ENCODE data around the gene ABCG4. TPM values are rescaled to one million over a fixed set of nuclear protein-coding genes. Genes with fewer than 3 reads are reported as not detected.

ABCG4 gene
- total and polyA plus RNA-seq, 3 donors from 2014 or later = 3.9 to 11.2 (median 5.4) TPM

DNA sequence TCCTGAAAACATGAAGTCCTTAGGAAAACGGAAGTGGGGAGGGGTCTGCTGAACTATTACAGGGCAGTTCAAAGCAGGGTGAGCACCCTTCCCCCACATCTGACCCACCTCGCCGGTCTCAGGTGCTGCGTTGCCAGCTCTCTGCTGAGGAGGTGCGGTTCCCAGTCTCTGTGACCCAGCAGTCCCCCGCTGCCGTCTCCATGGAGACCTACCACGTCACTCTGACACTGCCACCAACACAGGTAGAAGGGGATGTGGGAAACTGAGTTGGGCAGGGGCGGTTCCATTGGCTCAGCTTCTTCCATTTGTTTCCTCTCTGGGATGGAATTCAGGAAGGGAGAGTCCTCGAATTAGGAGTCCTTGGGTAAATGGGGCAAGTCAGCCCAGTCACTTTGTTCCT lies 38.4 kb upstream of the ABCG4 start:
- Histone ChIP-seq H3K36me3 (ENCODE audit: low read depth, missing control alignments) (no peaks in the 10 kb centered on the region), H3K27ac (no peak overlapping the region), H3K4me3 (no peak overlapping the region), H3K4me1 (peaks cover 12% of the 10 kb centered on the region), H3K9me3 (no peaks in the 10 kb centered on the region), H3K27me3 (no peaks in the 10 kb centered on the region)
- intact Hi-C loops (cut with DNase I; ENCODE audit: low total_unique reads) = no loop called here
- TF ChIP-seq CTCF (IDR thresholded peaks at IDR 0.05) (no peak), POLR2A (IDR thresholded peaks at IDR 0.05) (no peak)
- 86 to 91% methylated on average over 10 of the region's 10 CpGs for WGBS, 2 donors
- DNase-seq = no peak

DNA sequence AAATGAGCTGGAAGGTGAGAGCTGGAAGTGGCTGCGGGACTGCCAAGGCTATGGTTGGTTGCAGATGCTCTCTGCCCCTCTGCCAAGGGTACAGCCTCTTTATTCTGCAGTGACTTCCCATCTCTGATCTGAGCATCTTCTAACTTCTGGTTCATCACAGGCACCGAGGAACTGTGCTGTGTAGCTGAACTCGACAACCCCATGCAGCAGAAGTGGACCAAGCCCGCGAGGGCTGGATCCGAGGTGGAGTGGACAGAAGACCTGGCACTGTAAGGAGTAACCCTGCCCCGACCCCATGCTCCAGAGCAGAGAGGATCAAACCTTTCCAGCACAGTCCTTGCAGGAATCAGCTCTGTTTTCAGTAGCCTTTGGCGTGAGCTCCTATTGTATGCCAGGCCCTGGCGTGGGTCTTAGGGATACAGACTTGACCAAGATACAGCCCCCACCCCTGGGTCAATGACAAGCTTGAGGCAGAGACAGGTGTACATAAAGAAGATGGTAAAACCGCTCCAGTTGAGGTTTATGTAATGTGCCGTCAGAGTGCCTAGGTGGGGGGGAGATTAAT lies 37.4 kb upstream of the ABCG4 start:
- Histone ChIP-seq H3K4me1 (peaks cover 5% of the 10 kb centered on the region), H3K27ac (no peak overlapping the region), H3K4me3 (no peak overlapping the region), H3K36me3 (ENCODE audit: low read depth, missing control alignments) (no peaks in the 10 kb centered on the region), H3K9me3 (no peaks in the 10 kb centered on the region), H3K27me3 (no peaks in the 10 kb centered on the region)
- no peak for DNase-seq
- TF ChIP-seq POLR2A (IDR thresholded peaks at IDR 0.05) (no peak), CTCF (IDR thresholded peaks at IDR 0.05) (no peak)
- intact Hi-C loops (cut with DNase I; ENCODE audit: low total_unique reads) = no loop called here
- WGBS, 2 donors = 90 to 92% methylated on average over 10 to 11 of the region's 11 CpGs

DNA sequence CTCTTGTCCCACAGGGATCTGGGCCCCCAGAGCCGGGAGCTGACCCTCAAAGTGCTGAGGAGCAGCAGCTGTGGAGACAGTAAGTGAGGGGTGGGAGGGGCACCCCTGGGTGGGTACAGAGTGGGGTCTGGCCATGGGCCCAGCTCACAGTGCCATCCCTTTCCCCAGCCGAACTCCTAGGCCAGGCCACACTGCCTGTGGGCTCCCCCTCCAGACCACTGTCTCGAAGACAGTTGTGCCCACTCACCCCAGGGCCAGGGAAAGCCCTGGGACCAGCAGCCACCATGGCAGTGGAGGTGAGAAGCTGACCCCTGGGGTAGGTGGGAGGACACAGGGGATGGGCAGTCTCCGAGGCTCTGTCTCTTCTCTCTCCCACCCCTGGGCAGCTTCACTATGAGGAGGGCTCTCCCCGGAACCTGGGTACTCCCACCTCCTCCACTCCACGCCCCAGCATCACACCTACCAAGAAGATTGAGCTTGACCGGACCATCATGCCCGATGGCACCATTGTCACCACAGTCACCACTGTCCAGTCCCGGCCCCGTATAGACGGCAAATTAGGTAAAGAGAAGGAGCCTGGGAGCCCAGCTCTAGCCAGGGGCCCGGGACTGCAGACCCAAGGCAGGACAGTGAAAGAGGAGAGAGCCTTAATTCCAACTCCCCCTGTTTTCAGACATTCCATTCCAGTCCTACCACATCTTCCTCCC lies 36.4 kb upstream of the ABCG4 start:
- no peaks in the 10 kb centered on the region for H3K4me1 ChIP-seq
- H3K9me3 ChIP-seq = no peaks in the 10 kb centered on the region
- TF ChIP-seq CTCF (IDR thresholded peaks at IDR 0.05) (no peak), POLR2A (IDR thresholded peaks at IDR 0.05) (no peak)
- H3K36me3 ChIP-seq (ENCODE audit: low read depth, missing control alignments) = no peaks in the 10 kb centered on the region
- H3K27me3 ChIP-seq = no peaks in the 10 kb centered on the region
- no peak for DNase-seq
- 79 to 89% methylated on average over 9 to 12 of the region's 12 CpGs for WGBS, 2 donors
- H3K27ac ChIP-seq = no peak overlapping the region
- intact Hi-C loops (cut with DNase I; ENCODE audit: low total_unique reads) = no loop called here
- H3K4me3 ChIP-seq = no peak overlapping the region

GRCh38 chr11:119113716-119114115 lies 35.1 kb upstream of the ABCG4 start:
- Histone ChIP-seq H3K36me3 (ENCODE audit: low read depth, missing control alignments) (no peaks in the 10 kb centered on the region), H3K4me3 (no peak overlapping the region), H3K9me3 (no peaks in the 10 kb centered on the region), H3K27me3 (no peaks in the 10 kb centered on the region), H3K4me1 (no peaks in the 10 kb centered on the region), H3K27ac (no peak overlapping the region)
- no peak for DNase-seq
- intact Hi-C loops (cut with DNase I; ENCODE audit: low total_unique reads) = no loop called here
- 95 to 97% methylated on average over 5 to 9 of the region's 9 CpGs for WGBS, 2 donors
- TF ChIP-seq CTCF (IDR thresholded peaks at IDR 0.05) (no peak), POLR2A (IDR thresholded peaks at IDR 0.05) (no peak)

- H3K4me1 ChIP-seq = no peaks in the 10 kb centered on the region
- H3K36me3 ChIP-seq (ENCODE audit: low read depth, missing control alignments) = no peaks in the 10 kb centered on the region
- H3K9me3 ChIP-seq = no peaks in the 10 kb centered on the region
- DNase-seq = no peak
- no peak for TF ChIP-seq POLR2A (IDR thresholded peaks at IDR 0.05)
- TF ChIP-seq CTCF (IDR thresholded peaks at IDR 0.05) = no peak
- intact Hi-C loops (cut with DNase I; ENCODE audit: low total_unique reads) = no loop called here
- H3K4me3 ChIP-seq = no peak overlapping the region
- no peaks in the 10 kb centered on the region for H3K27me3 ChIP-seq
- 88 to 92% methylated on average over 5 of the region's 5 CpGs for WGBS, 2 donors
- no peak overlapping the region for H3K27ac ChIP-seq
Observed at GRCh38 chr11:119114351-119114750, 34.5 kb upstream of the ABCG4 start.
